Mesendoderm (in vitro differentiated cells): Measurements from ENCODE around the gene FKBP2.

Experiments
- DNase-seq: peaks from one replicate; pipeline ENCODE4 v3.0.0; 2013
- H2AK5ac ChIP-seq: 2 replicates; pipeline ENCODE4 v1.6.1; 2013; ENCODE audit warnings: low read length, inconsistent platforms
- H2BK120ac ChIP-seq: 2 replicates; pipeline ENCODE4 v1.6.1; 2013; ENCODE audit warnings: low read depth, mild to moderate bottlenecking, low read length, moderate library complexity, mixed read lengths
- H2BK15ac ChIP-seq: replicated peaks from 2 replicates; pipeline ENCODE4 v1.6.1; 2013; ENCODE audit warnings: low read depth, mild to moderate bottlenecking, moderate library complexity
- H2BK5ac ChIP-seq: 2 replicates; pipeline ENCODE4 v1.6.1; 2013; ENCODE audit warnings: low read length, inconsistent platforms
- H3K18ac ChIP-seq: 2 replicates; pipeline ENCODE4 v1.6.1; 2013; ENCODE audit warnings: mild to moderate bottlenecking, low read length, mixed read lengths
- H3K23ac ChIP-seq: one replicate; pipeline ENCODE4 v1.6.1; 2013; ENCODE audit warnings: low read length
- H3K27ac ChIP-seq: 2 replicates; pipeline ENCODE4 v1.5.1; 2013; ENCODE audit warnings: low read depth, mild to moderate bottlenecking, inconsistent platforms, low read length, moderate library complexity
- H3K27me3 ChIP-seq: 2 replicates; pipeline ENCODE4 v1.6.1; 2013; ENCODE audit warnings: low read length, control low read depth, mild to moderate bottlenecking, inconsistent platforms; ENCODE audit not compliant: insufficient read depth, poor library complexity
- H3K36me3 ChIP-seq: 2 replicates; pipeline ENCODE4 v1.6.1; 2013; ENCODE audit warnings: low read length, inconsistent platforms; ENCODE audit not compliant: control insufficient read depth, insufficient read depth
- H3K4ac ChIP-seq: one replicate; pipeline ENCODE4 v1.6.1; 2013; ENCODE audit warnings: low read depth, mild to moderate bottlenecking, low read length, moderate library complexity
- H3K4me1 ChIP-seq: 2 replicates; pipeline ENCODE4 v1.6.1; 2013; ENCODE audit warnings: low read depth, low read length, inconsistent platforms; ENCODE audit not compliant: control insufficient read depth
- H3K4me2 ChIP-seq: 2 replicates; pipeline ENCODE4 v1.6.1; 2013; ENCODE audit warnings: low read length
- H3K4me3 ChIP-seq: 2 replicates; pipeline ENCODE4 v1.5.1; 2013; ENCODE audit warnings: mild to moderate bottlenecking, low read length
- H3K56ac ChIP-seq: one replicate; pipeline ENCODE4 v1.6.1; 2013; ENCODE audit warnings: low read length
- H3K79me1 ChIP-seq: 2 replicates; pipeline ENCODE4 v1.6.1; 2013; ENCODE audit warnings: low read length, inconsistent platforms
- H3K79me2 ChIP-seq: 2 replicates; pipeline ENCODE4 v1.6.1; 2013; ENCODE audit warnings: mild to moderate bottlenecking, low read length; ENCODE audit not compliant: control insufficient read depth, insufficient read depth
- H3K9ac ChIP-seq: 2 replicates; pipeline ENCODE4 v1.6.1; 2013; ENCODE audit warnings: low read length, inconsistent platforms
- H4K5ac ChIP-seq: one replicate; pipeline ENCODE4 v1.6.1; 2013; ENCODE audit warnings: low read length
- H4K8ac ChIP-seq: one replicate; pipeline ENCODE4 v1.6.1; 2013; ENCODE audit warnings: low read depth, mild to moderate bottlenecking, control low read depth, low read length, moderate library complexity
- WGBS: extraction: QIAGEN DNeasy Blood & Tissue Kit; methylation state at CpG from one replicate; pipeline ENCODE4 v1.1.7; 2013; ENCODE audit warnings: low lambda C conversion rate, missing lambda C conversion rate; ENCODE audit not compliant: insufficient coverage; ENCODE audit errors: extremely low coverage; 5-methylcytosine and 5-hydroxymethylcytosine counted together

Gene FKBP2

DNA sequence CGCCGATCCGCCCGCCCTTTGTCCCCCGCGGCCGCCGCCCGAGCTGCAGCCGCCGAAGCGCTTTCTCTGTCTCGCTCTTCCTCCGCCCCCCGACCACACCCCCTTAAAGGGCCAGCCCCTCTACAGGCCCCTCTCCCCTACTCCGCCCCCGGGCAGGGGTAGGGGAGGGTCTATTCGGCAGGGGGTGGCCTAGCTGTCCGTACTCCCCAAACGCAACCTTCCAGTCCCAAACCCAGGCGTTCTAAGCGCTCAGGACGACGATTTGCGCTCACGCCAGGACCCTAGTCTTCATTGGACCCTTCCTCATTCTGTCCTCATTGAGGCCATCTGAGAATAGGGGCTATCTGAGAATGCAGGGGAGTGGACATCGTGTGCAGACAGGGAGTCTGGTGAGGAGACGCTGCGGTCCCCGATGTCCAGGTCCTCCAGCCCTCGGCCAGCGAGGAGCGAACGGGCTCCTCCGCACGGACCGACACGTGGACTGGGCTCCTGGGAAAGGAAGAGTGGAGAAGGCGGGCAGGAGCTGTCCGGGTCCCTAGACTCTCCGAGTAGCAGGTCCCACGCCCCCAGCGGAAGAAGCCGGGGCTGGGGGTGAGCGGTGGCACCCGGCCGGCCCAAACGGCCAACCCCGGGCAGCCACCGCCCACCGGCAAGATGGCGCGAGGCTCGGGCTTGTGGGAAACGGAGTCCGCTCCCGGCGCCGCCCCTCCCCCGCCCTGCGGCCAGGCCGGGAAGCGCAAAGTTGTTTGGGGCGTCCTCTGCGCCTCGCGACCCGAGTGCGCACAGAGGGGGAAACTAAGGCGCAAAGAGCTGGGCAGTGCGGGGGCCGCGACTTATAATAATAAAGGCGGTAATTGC is 6.2 kb downstream of the FKBP2 start, which contains the start of gene PPP1R14B:
Gene PPP1R14B (minus strand): TSS at position 73 of the 858 bp plus-strand sequence. CDS start 270 bp downstream, outside the sequence.
- Histone ChIP-seq H3K79me1 (peaks cover 11% of the 10 kb centered on the region), H3K4me2 (peak within 1 kb of the TSS; percentile 93), H3K4me1 (peaks cover 12% of the 10 kb centered on the region), H4K5ac (no peak within 1 kb of the TSS), H3K9ac (peak within 1 kb of the TSS; percentile 95), H4K8ac (no peak within 1 kb of the TSS), H2BK120ac (peak within 1 kb of the TSS; percentile 0), H3K27ac (peak within 1 kb of the TSS; percentile 59), H3K27me3 (no peaks in the 10 kb centered on the region), H2AK5ac (peak within 1 kb of the TSS; percentile 86), H3K79me2 (peaks cover 28% of the 10 kb centered on the region), H3K23ac (peak within 1 kb of the TSS; percentile 75), H3K56ac (peak within 1 kb of the TSS; percentile 98), H3K4me3 (peak within 1 kb of the TSS; percentile 94), H3K4ac (peak within 1 kb of the TSS; percentile 50), H2BK15ac (no peak within 1 kb of the TSS), H3K18ac (peak within 1 kb of the TSS; percentile 15), H2BK5ac (peak within 1 kb of the TSS; percentile 73), H3K36me3 (peaks cover 1% of the 10 kb centered on the region)
- no CpG with 5 or more reads among the region's 74 CpGs for WGBS
- peak; percentile 96 for DNase-seq

DNA sequence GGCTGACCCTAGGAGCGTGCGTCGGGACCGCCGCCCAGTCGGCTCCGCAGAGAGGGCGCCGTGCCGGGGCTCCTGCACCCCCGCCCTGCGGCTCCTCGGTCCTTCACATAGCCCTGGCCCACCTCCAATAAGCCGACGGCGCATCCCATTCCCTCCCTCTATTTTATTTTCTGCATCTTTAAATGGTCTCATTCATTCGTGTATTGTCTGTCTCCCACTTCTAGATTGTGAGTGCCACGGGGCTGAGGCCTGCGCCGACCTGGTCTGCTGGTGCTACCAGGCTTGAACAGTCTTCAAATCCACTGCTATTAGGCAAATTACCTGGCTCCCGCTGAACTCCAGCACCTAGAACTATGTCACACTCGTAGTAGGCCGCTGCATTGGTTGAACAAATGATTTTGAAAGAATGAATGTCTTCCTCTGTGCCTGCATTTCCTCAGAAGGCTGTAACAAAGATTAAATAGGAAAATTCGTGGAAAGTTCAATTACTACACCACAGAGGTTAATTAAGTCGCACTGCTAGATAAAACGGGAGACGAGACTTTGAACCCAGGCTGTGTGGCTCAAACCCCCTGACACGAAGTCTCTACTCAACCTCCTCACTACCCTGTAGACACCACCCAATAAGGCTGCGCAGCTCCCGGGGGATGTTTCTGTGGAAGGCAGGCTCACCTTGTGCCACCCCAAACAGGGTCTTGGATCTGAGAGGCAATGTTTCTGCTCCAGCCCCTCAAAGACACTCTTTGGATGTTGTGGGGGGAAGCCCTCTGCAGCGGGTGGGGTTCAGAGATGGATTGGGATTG is 7.0 kb downstream of the FKBP2 start:
- H3K56ac ChIP-seq = peak overlapping the region; percentile 77
- H2AK5ac ChIP-seq = peak overlapping the region; percentile 92
- peaks cover 9% of the 10 kb centered on the region for H3K79me1 ChIP-seq
- peak overlapping the region; percentile 32 for H3K4me2 ChIP-seq
- peak overlapping the region; percentile 15 for H3K18ac ChIP-seq
- DNase-seq = no peak
- peaks cover 12% of the 10 kb centered on the region for H3K4me1 ChIP-seq
- no peak overlapping the region for H3K23ac ChIP-seq
- H3K27me3 ChIP-seq = no peaks in the 10 kb centered on the region
- WGBS = no CpG with 5 or more reads among the region's 31 CpGs
- no peak overlapping the region for H3K27ac ChIP-seq
- peak overlapping the region; percentile 69 for H3K9ac ChIP-seq
- H2BK15ac ChIP-seq = no peak overlapping the region
- peaks cover 1% of the 10 kb centered on the region for H3K36me3 ChIP-seq
- H3K79me2 ChIP-seq = peaks cover 30% of the 10 kb centered on the region
- no peak overlapping the region for H3K4me3 ChIP-seq
- no peak overlapping the region for H2BK5ac ChIP-seq
- no peak overlapping the region for H4K8ac ChIP-seq
- no peak overlapping the region for H2BK120ac ChIP-seq
- H4K5ac ChIP-seq = no peak overlapping the region
- H3K4ac ChIP-seq = peak overlapping the region; percentile 59

DNA sequence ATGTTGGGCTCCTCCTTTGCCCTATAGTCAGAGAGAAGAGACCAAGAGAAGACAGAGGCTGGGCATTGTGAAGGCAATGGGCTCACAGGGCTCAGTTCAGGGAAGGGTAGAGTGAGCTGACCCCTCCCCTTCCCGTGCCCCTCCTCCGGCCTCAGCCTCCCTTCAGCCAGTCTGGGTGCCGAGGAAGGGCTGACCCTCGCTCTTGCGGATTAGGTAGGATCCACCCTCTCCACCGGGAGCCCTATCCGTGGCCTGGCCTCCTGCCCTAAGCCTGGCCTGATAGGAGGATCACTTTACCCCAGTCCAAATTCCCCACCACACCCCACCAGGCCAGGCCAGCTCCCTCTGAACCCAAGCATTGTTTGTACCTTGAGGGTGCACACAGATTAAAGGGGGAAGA is 7.7 kb downstream of the FKBP2 start:
- peak; percentile 54 for DNase-seq
- Histone ChIP-seq H3K4me3 (no peak overlapping the region), H3K79me1 (peaks cover 9% of the 10 kb centered on the region), H2BK15ac (no peak overlapping the region), H3K27me3 (no peaks in the 10 kb centered on the region), H3K23ac (no peak overlapping the region), H3K4me2 (no peak overlapping the region), H2BK120ac (no peak overlapping the region), H3K36me3 (no peaks in the 10 kb centered on the region), H4K5ac (no peak overlapping the region), H3K79me2 (peaks cover 28% of the 10 kb centered on the region), H3K27ac (no peak overlapping the region), H2BK5ac (no peak overlapping the region), H3K9ac (peak overlapping the region; percentile 69), H4K8ac (no peak overlapping the region), H3K56ac (peak overlapping the region; percentile 77), H3K4ac (peak overlapping the region; percentile 59), H3K18ac (no peak overlapping the region), H2AK5ac (peak overlapping the region; percentile 92), H3K4me1 (peaks cover 12% of the 10 kb centered on the region)
- WGBS = no CpG with 5 or more reads among the region's 7 CpGs

DNA sequence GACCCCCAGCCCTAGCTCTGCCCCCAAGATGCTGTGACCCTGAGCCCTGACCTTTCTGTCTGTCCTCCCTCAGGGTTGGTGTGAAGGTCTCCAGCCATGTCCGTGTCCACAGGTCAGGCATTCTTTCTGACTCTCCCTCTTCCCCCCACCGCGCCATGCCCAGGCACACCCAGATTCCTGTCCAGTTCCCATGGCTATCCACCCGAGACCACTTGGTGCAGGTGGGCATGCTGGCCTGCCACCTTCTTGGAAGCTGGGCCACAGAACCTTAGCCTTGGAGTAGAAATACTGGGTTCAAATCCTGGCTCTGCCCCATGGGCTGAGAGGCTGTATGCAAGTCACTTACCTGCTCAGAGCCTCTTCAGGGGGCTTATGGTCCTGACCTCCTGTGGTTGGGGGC is 8.1 kb downstream of the FKBP2 start:
- no peak overlapping the region for H2BK120ac ChIP-seq
- no peak for DNase-seq
- peak overlapping the region; percentile 64 for H2AK5ac ChIP-seq
- no peak overlapping the region for H3K4ac ChIP-seq
- no peak overlapping the region for H2BK15ac ChIP-seq
- H3K4me3 ChIP-seq = no peak overlapping the region
- H2BK5ac ChIP-seq = no peak overlapping the region
- H3K36me3 ChIP-seq = no peaks in the 10 kb centered on the region
- H3K79me2 ChIP-seq = peaks cover 28% of the 10 kb centered on the region
- H3K79me1 ChIP-seq = peaks cover 10% of the 10 kb centered on the region
- H3K56ac ChIP-seq = peak overlapping the region; percentile 77
- no peak overlapping the region for H3K18ac ChIP-seq
- H3K4me1 ChIP-seq = peaks cover 12% of the 10 kb centered on the region
- WGBS = no CpG with 5 or more reads among the region's 4 CpGs
- H3K27ac ChIP-seq = peak overlapping the region; percentile 5
- no peak overlapping the region for H3K23ac ChIP-seq
- peak overlapping the region; percentile 31 for H3K9ac ChIP-seq
- no peak overlapping the region for H4K8ac ChIP-seq
- no peaks in the 10 kb centered on the region for H3K27me3 ChIP-seq
- no peak overlapping the region for H4K5ac ChIP-seq
- no peak overlapping the region for H3K4me2 ChIP-seq

DNA sequence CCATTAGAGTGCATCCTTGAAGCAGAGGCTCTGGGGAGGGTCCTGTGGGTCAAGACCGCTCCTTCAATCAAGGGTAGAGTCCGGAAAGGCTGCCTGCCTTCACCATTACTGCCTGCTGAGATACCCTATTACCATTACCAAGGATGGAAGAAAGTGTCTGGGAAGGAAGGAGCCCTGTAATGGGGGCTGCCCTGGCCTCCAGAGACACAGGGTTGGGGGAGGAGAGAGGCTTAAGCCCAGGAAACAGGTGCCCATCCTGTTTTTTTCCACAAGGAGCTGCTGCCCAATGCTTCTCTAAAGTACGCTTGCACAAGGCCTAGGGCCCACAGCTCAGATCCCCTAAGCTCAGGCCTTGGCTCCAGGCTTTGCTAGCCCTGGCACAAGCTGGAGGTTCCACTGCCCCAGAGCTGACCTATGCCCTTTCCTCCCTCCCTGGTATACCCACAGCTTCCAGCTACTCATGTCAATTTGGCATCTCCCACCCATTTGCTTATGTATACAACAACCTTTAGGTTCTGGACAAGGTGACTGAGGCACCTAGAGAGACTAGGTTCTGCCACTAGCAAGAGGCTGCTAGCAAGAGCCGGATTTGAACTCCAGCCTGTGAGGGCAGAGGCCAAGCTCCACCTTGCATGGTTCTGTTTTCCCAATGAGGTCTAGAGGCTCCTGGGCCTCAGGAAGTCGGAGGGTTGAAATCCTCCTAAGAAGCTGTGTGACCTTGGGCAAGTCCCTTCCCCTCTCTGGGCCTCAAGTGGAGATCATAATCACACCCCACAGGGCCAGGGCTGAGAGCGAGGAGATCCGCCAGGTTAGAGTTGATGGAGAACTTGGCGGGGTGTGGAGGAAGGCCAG is 8.9 kb downstream of the FKBP2 start:
- Histone ChIP-seq H3K4me2 (no peak overlapping the region), H2BK5ac (no peak overlapping the region), H3K18ac (no peak overlapping the region), H4K5ac (peak overlapping the region; percentile 85), H2BK120ac (no peak overlapping the region), H3K79me1 (peaks cover 13% of the 10 kb centered on the region), H3K23ac (no peak overlapping the region), H4K8ac (no peak overlapping the region), H3K4me1 (peaks cover 12% of the 10 kb centered on the region), H3K79me2 (peaks cover 28% of the 10 kb centered on the region), H3K56ac (peak overlapping the region; percentile 77), H2BK15ac (no peak overlapping the region), H3K27me3 (no peaks in the 10 kb centered on the region), H2AK5ac (peak overlapping the region; percentile 7), H3K4me3 (no peak overlapping the region), H3K4ac (no peak overlapping the region), H3K9ac (peak overlapping the region; percentile 40), H3K27ac (peak overlapping the region; percentile 24), H3K36me3 (peaks cover under 1% of the 10 kb centered on the region)
- no CpG with 5 or more reads among the region's 8 CpGs for WGBS
- DNase-seq = no peak
